ENCODE measurements around the gene PCDHGA1. TPM values are rescaled to one million over a fixed set of nuclear protein-coding genes. Genes with fewer than 3 reads are reported as not detected.

Gene PCDHGA1
- total and polyA plus RNA-seq, 2 donors (not counting 1 experiment from before 2014, with no cell fraction given): 0.06 to 0.64 TPM

DNA sequence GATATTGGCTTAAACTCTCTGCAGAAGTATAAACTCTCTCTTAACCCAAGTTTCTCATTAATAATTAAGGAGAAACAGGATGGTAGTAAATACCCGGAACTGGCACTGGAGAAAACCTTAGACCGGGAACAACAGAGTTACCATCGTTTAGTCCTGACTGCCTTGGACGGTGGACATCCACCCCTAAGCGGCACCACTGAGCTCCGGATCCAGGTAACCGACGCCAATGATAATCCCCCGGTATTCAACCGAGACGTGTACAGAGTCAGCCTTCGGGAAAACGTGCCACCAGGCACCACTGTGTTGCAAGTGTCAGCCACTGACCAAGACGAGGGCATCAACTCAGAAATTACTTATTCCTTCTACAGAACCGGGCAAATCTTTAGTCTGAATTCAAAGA is 68.3 kb downstream of the PCDHGA1 start:
- 31% methylated on average over 13 of the region's 15 CpGs for WGBS (ENCODE audit: insufficient coverage)
- Histone ChIP-seq H3K9me3 (ENCODE audit: control extremely low read depth in 1 of 3, control insufficient read depth in 2 of 3, insufficient read depth in 1 of 3, low read length in 2 of 3) (peaks cover 0 to 52% (median 26%) of the 10 kb centered on the region in 3 donors), H2AFZ (ENCODE audit: insufficient read depth, low read depth, low read length, poor library complexity, severe bottlenecking) (no peak overlapping the region), H3K4me1 (ENCODE audit: control insufficient read depth in 2 of 2, insufficient read depth in 2 of 2, low read length in 2 of 2) (no peaks in the 10 kb centered on the region), H3K4me2 (replicated peaks; ENCODE audit: low read depth, low read length, poor library complexity, severe bottlenecking) (no peak overlapping the region), H3K4me3 (ENCODE audit: control extremely low read depth in 1 of 5, extremely low read depth in 1 of 5, insufficient read depth in 1 of 5, low read depth in 2 of 5, low read length in 4 of 5) (no peak overlapping the region), H3K27ac (ENCODE audit: low read length in 2 of 2) (no peak overlapping the region), H3K36me3 (replicated peaks in 1 of 2; ENCODE audit: control extremely low read depth in 1 of 2, control insufficient read depth in 1 of 2, extremely low read depth in 1 of 2, insufficient read depth in 2 of 2, low read length in 1 of 2) (no peaks in the 10 kb centered on the region), H4K20me1 (ENCODE audit: control insufficient read depth, insufficient read depth, low read length, poor library complexity, severe bottlenecking) (no peaks in the 10 kb centered on the region), H3K27me3 (replicated peaks in 1 of 4; ENCODE audit: control extremely low read depth in 1 of 4, control insufficient read depth in 3 of 4, insufficient read depth in 4 of 4, low read length in 3 of 4) (peaks cover 0 to 50% (median 34%) of the 10 kb centered on the region in 4 experiments), H3K9ac (ENCODE audit: low read length) (no peak overlapping the region), H3K79me2 (ENCODE audit: control insufficient read depth, insufficient read depth, low read length) (no peaks in the 10 kb centered on the region)
- H3K27me3 Mint-ChIP-seq: peaks cover 51% of the 10 kb centered on the region
- TF ChIP-seq EZH2 (IDR thresholded peaks at IDR 0.05; ENCODE audit: borderline replicate concordance, insufficient read depth, low read depth, low read length, poor library complexity, severe bottlenecking): no peak
- TF ChIP-seq, protein P1, sequence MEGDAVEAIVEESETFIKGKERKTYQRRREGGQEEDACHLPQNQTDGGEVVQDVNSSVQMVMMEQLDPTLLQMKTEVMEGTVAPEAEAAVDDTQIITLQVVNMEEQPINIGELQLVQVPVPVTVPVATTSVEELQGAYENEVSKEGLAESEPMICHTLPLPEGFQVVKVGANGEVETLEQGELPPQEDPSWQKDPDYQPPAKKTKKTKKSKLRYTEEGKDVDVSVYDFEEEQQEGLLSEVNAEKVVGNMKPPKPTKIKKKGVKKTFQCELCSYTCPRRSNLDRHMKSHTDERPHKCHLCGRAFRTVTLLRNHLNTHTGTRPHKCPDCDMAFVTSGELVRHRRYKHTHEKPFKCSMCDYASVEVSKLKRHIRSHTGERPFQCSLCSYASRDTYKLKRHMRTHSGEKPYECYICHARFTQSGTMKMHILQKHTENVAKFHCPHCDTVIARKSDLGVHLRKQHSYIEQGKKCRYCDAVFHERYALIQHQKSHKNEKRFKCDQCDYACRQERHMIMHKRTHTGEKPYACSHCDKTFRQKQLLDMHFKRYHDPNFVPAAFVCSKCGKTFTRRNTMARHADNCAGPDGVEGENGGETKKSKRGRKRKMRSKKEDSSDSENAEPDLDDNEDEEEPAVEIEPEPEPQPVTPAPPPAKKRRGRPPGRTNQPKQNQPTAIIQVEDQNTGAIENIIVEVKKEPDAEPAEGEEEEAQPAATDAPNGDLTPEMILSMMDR (IDR thresholded peaks at IDR 0.05): no peak
- ChIA-PET CTCF (interaction anchor here (1.6 to 1.8 kb wide), 2 partner anchors 15 to 165 kb away, joined by 5 to 7 read pairs; no protein-coding TSS in a partner anchor), POLR2A (no interaction called here)
- H3K27ac Mint-ChIP-seq: no peak overlapping the region
- no peak overlapping the region for H3K4me3 Mint-ChIP-seq
- intact Hi-C loops (cut with micrococcal nuclease): no loop called here
- ATAC-seq (ENCODE audit: low read depth) (no peak), DNase-seq (no peak)
- H3K4me1 Mint-ChIP-seq: peaks cover 2% of the 10 kb centered on the region
- peaks cover 12% of the 10 kb centered on the region for H3K9me3 Mint-ChIP-seq (ENCODE audit: insufficient read depth)

DNA sequence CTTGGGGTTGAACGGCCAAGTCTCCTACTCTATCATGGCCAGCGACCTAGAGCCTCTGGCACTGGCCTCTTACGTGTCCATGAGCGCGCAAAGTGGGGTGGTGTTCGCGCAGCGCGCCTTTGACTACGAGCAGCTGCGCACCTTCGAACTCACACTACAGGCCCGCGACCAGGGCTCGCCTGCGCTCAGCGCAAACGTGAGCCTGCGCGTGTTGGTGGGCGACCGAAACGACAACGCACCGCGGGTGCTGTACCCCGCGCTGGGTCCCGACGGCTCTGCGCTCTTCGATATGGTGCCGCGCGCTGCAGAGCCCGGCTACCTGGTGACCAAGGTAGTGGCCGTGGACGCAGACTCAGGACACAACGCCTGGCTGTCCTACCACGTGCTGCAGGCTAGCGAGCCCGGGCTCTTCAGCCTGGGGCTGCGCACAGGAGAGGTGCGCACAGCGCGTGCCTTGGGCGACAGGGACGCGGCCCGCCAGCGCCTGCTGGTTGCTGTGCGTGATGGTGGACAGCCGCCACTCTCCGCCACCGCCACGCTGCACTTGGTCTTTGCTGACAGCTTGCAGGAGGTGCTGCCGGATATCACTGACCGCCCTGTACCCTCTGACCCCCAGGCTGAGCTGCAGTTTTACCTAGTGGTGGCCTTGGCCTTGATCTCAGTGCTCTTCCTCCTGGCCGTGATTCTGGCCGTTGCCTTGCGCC is 69.4 kb downstream of the PCDHGA1 start:
- H3K27me3 Mint-ChIP-seq: peaks cover 53% of the 10 kb centered on the region
- peaks cover 0 to 50% (median 34%) of the 10 kb centered on the region in 4 experiments for H3K27me3 ChIP-seq (replicated peaks in 1 of 4; ENCODE audit: control extremely low read depth in 1 of 4, control insufficient read depth in 3 of 4, insufficient read depth in 4 of 4, low read length in 3 of 4)
- TF ChIP-seq, protein P1 (IDR thresholded peaks at IDR 0.05): no peak
- TF ChIP-seq EZH2 (IDR thresholded peaks at IDR 0.05; ENCODE audit: borderline replicate concordance, insufficient read depth, low read depth, low read length, poor library complexity, severe bottlenecking): no peak

More for the DNA sequence above, 69.4 kb downstream of the PCDHGA1 start:
- Histone ChIP-seq H4K20me1 (ENCODE audit: control insufficient read depth, insufficient read depth, low read length, poor library complexity, severe bottlenecking) (no peaks in the 10 kb centered on the region), H3K9me3 (ENCODE audit: control extremely low read depth in 1 of 3, control insufficient read depth in 2 of 3, insufficient read depth in 1 of 3, low read length in 2 of 3) (peaks cover 0 to 48% (median 19%) of the 10 kb centered on the region in 3 donors), H3K27ac (ENCODE audit: low read length in 2 of 2) (no peak overlapping the region), H3K4me3 (ENCODE audit: control extremely low read depth in 1 of 5, extremely low read depth in 1 of 5, insufficient read depth in 1 of 5, low read depth in 2 of 5, low read length in 4 of 5) (no peak overlapping the region), H3K79me2 (ENCODE audit: control insufficient read depth, insufficient read depth, low read length) (no peaks in the 10 kb centered on the region), H3K4me1 (ENCODE audit: control insufficient read depth in 2 of 2, insufficient read depth in 2 of 2, low read length in 2 of 2) (no peaks in the 10 kb centered on the region), H3K36me3 (replicated peaks in 1 of 2; ENCODE audit: control extremely low read depth in 1 of 2, control insufficient read depth in 1 of 2, extremely low read depth in 1 of 2, insufficient read depth in 2 of 2, low read length in 1 of 2) (no peaks in the 10 kb centered on the region), H3K4me2 (replicated peaks; ENCODE audit: low read depth, low read length, poor library complexity, severe bottlenecking) (no peak overlapping the region), H2AFZ (ENCODE audit: insufficient read depth, low read depth, low read length, poor library complexity, severe bottlenecking) (no peak overlapping the region), H3K9ac (ENCODE audit: low read length) (no peak overlapping the region)
- ChIA-PET CTCF (interaction anchor here (2.3 kb wide), 1 partner anchor 13 kb away, joined by 7 read pairs; the partner anchor contains the start of gene PCDHGA10), POLR2A (no interaction called here)
- no peak overlapping the region for H3K4me3 Mint-ChIP-seq
- DNase-seq (peak; percentile 5), ATAC-seq (ENCODE audit: low read depth) (no peak)
- H3K9me3 Mint-ChIP-seq (ENCODE audit: insufficient read depth): peaks cover 11% of the 10 kb centered on the region
- intact Hi-C loops (cut with micrococcal nuclease): loop anchor here (5.0 kb wide), 1 partner anchor 32 kb away; no protein-coding TSS in a partner anchor
- 45% methylated on average over 61 of the region's 61 CpGs for WGBS (ENCODE audit: insufficient coverage)
- H3K27ac Mint-ChIP-seq: no peak overlapping the region
- H3K4me1 Mint-ChIP-seq: peaks cover 2% of the 10 kb centered on the region
